ENCODE measurements around the gene NPEPL1.
A peak's percentile ranks its signal among the peaks of the same experiment; 100 is the strongest.
"Not testable (repeated sequence)": the region's sequence is repeated elsewhere in the genome, so short reads cannot be mapped to it uniquely, and the experiment has no call there.

Gene NPEPL1

GRCh38 chr20:58692579-58693225 lies at the start of gene NPEPL1:
NPEPL1 (plus strand) TSS chr20:58692800; CDS start chr20:58692901, 101 bp downstream.
- TF ChIP-seq CTCF (IDR thresholded peaks at IDR 0.05; ENCODE audit: extremely low read depth, missing control alignments): peak; percentile 70
- DNase-seq (ENCODE audit: low spot score): peak; percentile 99

- not testable (repeated sequence) for DNase-seq (ENCODE audit: low spot score)
These were observed 49.7 kb upstream of the NPEPL1 start for GRCh38 chr20:58642896-58643295.

GRCh38 chr20:58645412-58645968 lies 47.1 kb upstream of the NPEPL1 start:
- no peak for DNase-seq (ENCODE audit: low spot score)
- no peak for TF ChIP-seq CTCF (IDR thresholded peaks at IDR 0.05; ENCODE audit: extremely low read depth, missing control alignments)

GRCh38 chr20:58646257-58646656 lies 46.3 kb upstream of the NPEPL1 start:
- DNase-seq (ENCODE audit: low spot score): no peak
- no peak for TF ChIP-seq CTCF (IDR thresholded peaks at IDR 0.05; ENCODE audit: extremely low read depth, missing control alignments)

GRCh38 chr20:58646703-58647102 lies 45.9 kb upstream of the NPEPL1 start:
- DNase-seq (ENCODE audit: low spot score): no peak
- TF ChIP-seq CTCF (IDR thresholded peaks at IDR 0.05; ENCODE audit: extremely low read depth, missing control alignments): no peak

- TF ChIP-seq CTCF (IDR thresholded peaks at IDR 0.05; ENCODE audit: extremely low read depth, missing control alignments): peak; percentile 11
- DNase-seq (ENCODE audit: low spot score): no peak
These were observed 45.3 kb upstream of the NPEPL1 start for GRCh38 chr20:58647162-58647795.

GRCh38 chr20:58647796-58648501 lies 44.7 kb upstream of the NPEPL1 start:
- no peak for TF ChIP-seq CTCF (IDR thresholded peaks at IDR 0.05; ENCODE audit: extremely low read depth, missing control alignments)
- DNase-seq (ENCODE audit: low spot score): no peak

GRCh38 chr20:58648502-58648825 lies 44.1 kb upstream of the NPEPL1 start:
- not testable (repeated sequence) for DNase-seq (ENCODE audit: low spot score)

Data from GM20000 (cell line).